DMS79 treated with DMSO at 0.1 percent for 48 hours (cell line): ENCODE results near the gene PTGER4.
"Not testable (repeated sequence)": the region's sequence is repeated elsewhere in the genome, so short reads cannot be mapped to it uniquely, and the experiment has no call there.

ENCODE experiments used
- DNase-seq: peaks from one replicate; lab custom pipeline; 2025; lab: John Stamatoyannopoulos, UW

PTGER4 gene

GRCh38 chr5:40679913-40680681 lies at the start of gene PTGER4:
TSS of gene PTGER4 (plus strand) at chr5:40679915. CDS start at chr5:40680994, 1,079 bp downstream.
- DNase-seq, result no peak

DNA sequence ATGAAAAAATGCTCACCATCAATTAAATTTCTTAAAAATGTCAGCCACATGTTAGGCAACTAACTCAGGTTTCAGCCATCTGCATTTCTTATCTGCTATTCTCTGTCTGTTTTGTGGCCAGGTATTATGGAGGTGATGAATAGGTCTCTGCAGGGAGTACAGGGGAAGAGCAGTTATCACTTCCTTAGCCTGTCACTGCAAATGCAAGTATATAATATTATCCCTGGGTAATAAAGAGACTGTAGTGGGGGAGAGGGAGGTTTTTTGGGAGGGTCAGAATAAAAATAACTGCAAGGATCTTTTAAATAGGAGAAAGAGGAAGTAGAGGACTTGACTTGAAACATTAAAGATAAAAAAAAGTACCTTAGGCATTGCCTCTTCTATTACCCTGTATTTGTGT lies 49.6 kb upstream of the PTGER4 start:
- no peak for DNase-seq

DNA sequence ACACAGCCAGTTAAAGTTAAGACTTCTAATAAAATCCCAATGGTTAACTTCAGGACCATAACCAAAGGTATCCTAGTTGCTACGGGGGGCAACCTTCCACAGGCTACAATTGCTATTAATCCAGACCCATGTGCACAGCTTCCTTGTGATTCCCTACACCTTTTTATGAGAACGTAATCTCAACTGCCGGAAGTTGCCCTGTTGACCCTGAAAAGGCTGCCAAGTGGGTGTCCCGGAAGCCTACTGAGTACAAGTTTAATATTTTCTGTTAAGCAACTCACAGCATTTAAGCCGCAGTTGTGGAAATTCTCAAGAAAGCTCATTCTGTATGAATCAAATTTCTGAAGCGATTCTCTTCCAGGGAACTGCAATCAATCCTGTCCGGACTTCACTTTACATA lies 48.5 kb upstream of the PTGER4 start:
- no peak for DNase-seq

- DNase-seq, result no peak
Observed at GRCh38 chr5:40634154-40634553, 45.6 kb upstream of the PTGER4 start.

DNA sequence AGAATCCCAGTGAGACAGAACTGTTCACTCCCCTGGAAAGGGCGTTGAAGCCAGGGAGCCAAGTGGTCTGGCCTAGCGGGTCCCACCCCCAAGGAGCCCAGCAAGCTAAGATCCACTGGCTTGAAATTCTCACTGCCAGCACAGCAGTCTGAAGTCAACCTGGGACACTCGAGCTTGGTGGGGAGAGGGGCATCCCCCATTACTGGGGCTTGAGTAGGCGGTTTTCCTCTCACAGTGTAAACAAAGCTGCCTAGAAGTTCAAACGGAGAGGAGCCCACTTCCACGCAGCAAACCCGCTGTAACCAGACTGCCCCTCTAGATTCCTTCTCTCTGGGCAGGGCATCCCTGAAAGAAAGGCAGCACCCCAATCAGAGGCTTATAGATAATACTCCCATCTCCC lies 45.1 kb upstream of the PTGER4 start:
- DNase-seq, result no peak

DNA sequence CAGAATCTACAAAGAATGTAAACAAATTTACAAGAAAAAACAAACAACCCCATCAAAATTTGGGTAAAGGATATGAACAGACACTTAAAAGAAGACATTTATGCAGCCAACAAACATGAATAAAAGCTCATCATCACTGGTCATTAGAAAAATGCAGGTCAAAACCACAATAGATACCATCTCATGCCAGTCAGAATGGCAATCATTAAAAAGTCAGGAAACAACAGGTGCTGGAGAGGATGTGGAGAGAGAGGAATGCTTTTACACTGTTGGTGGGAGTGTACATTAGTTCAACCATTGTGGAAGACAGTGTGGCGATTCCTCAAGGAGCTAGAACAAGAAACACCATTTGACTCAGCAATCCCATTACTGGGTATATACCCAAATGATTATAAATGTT lies 40.2 kb upstream of the PTGER4 start:
- not testable (repeated sequence) for DNase-seq

DNA sequence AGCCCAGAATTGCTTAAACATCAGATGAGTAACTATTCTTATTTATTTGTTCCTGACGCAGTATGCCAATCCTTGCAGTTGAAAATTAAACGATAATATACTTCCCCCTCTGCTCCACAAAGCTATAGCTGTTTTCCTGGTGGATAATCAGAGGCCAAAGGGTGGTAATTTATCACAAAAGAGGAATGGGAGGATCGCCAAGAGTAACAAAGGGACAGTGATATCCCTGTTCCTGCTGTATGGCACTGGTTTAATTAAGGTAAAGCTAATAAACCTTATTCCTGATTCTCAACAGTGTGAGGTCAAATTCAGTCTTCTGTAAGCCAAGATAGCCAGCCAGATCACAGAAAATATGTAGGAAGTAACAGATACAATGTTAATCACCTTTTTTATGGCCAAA lies 33.4 kb upstream of the PTGER4 start:
- no peak for DNase-seq

DNA sequence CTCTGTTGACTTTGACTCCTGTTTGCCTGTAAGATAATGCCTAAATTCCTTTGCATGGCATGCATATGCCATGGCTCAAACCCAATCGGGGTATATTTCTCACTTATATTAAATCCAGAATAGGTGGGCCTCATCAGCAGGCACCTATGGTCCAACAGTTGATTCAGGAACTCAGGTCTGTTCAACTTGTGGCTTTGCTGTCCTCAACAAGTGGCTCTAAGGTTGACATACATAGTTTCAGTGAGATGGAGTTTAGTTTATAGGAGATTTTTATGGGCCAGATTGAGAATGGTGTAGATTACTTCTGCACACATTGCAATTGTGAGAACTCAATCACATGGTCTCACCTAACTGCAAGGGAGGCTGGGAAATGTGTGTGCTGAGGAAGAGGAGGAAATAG lies 31.6 kb upstream of the PTGER4 start:
- DNase-seq, result no peak

DNA sequence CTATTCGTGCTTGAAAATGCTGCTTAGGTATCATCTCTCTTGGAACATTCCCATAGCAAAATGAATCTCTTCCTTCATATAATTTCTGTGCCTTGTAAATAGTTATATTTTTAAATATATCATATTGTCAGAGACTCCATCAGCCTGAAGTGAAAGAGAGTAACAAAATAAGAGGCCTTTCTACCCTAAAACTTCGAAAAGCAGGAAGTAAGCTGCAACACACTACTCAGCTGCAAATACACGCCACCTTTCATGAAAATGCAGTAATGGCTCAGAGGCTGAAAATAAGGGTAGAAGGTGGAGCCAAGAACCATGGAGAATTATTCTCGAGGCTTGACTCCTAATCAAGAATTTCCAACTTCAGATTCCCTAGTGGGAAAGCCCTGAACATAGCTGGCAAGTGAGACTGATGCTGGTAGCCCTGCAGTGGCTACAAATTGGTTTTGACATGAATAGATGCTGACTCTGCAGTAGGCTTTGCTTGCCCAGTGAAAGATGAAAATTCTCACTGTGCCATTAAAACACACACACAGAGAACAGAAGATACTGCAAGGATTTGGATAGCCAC lies 30.2 kb upstream of the PTGER4 start:
- DNase-seq, result no peak

GRCh38 chr5:40651201-40651600 lies 28.5 kb upstream of the PTGER4 start:
- no peak for DNase-seq

- no peak for DNase-seq
Observed at GRCh38 chr5:40652441-40653220, 27.1 kb upstream of the PTGER4 start.

DNA sequence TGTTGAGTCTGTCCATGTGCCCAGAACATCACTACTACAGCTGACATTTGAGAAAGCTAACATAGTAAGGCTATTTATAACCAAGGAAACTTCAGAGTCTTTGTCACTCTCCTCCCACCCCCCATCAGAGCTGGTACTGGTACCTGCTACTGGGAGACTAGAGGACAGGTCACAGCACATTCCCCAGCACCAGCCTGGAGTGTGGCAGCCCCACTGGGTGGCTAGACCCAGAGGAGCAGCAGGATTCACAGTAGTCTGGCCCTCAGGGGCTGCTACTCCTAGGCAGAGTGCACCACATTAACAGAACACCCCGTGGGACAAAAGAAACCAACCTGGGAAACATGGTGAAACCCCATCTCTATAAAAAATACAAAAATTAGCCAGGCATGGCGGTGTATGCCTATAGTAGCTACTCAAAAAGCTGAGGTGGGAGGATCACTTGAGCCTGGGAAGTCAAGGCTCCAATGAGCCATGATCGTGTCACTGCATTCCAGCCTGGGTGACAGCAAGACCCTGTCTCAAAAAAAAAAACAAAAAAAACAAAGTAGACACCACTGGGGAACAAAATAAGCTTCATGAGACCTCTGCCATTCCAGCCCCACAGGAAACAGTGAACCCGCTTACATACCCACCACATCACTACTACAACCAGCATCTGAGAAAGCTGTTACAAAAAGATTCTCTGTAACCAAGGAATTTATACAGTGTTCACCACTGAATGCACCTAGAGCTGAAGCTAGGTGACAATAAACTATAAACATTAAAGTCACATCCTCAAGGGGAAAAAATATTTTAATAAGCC lies 26.3 kb upstream of the PTGER4 start:
- no peak for DNase-seq

- DNase-seq, result no peak
Observed at GRCh38 chr5:40654377-40654991, 25.2 kb upstream of the PTGER4 start.

GRCh38 chr5:40655138-40655537 lies 24.6 kb upstream of the PTGER4 start:
- no peak for DNase-seq

- not testable (repeated sequence) for DNase-seq
Observed at GRCh38 chr5:40656091-40656490, 23.6 kb upstream of the PTGER4 start.

DNA sequence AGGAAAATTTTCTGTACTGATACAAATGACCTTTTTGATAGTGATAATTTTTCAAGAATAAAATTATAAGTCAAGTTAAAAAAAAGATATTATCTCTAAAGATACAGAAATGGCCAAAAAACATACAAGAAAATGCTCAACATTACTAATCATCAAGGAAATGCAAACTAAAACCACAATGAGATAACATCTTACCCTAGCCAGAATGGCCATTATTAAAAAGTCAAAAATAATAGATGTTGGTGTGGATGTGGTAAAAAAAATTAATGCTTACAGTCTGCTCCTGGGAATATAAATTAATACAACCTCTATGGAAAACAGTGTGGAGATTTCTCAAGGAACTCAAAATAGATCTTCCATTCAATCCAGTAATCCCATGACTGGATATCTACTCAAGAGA lies 22.9 kb upstream of the PTGER4 start:
- DNase-seq, result no peak

DNA sequence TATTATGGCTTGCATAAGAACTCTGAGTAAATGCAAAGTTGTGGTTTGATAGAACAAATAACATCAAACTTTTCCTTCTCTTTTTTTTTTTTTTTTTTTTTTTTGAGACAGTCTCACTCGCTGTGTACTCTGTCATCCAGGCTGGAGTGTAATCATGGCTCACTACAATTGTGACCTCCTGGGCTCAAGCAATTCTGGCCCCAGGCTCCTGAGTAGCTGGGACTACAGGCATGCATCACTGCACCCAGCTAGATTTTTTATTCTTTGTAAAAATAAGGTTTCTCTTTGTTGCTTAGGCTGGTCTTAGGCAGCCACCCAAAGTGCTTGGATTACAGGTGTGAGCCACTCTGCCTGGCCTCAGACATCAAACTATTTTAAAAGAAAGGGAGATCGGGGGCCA lies 19.0 kb upstream of the PTGER4 start:
- no peak for DNase-seq

- DNase-seq, result no peak
Observed at GRCh38 chr5:40665635-40666298, 13.9 kb upstream of the PTGER4 start.

DNA sequence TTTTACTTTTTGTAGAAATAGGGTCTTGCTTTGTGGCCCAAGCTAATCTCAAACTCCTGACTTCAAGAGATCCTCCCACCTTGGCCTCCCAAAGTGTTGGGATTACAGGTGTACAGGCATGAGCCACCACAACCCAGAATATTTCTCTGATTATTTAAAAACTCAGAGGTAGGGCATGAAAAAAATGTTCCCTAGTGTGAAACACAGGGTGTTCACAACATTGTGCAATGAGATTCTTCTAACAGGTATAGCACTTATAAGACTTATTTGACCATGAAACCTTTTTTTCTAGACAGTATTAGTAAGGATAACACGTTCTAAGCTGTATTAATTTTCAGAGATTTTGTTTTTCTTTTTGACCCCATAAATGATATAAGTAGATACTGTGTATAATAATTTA lies 13.1 kb upstream of the PTGER4 start:
- DNase-seq, result no peak

DNA sequence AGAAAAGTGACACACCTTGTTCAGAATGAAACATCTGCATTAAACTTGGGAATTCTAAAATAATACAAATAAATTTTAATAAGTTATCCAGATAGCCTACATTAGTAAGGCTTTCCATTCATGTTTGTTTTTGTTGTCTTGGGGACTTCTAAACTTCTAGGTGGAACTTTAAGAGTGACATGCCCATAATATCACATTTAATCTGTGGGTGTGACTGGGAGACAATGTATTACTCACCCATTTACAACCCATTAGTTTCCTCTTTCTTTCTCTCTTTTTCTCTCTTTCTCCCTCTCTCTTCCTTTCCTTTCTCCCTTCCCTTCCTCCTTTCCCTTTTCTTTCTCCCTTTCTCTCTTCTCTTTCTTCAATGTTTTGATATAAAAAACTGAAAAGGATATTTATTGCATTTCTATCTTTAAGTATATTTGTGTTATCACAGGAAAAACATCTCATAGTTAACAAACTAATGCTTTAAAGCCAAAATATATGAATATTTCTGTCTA lies 12.5 kb upstream of the PTGER4 start:
- no peak for DNase-seq
